Measurements from ENCODE around the gene LY6G5C. TPM values are rescaled to one million over a fixed set of nuclear protein-coding genes. Genes with fewer than 3 reads are reported as not detected.

LY6G5C gene
- total and polyA plus RNA-seq, 2 of the 13 experiments (the other 11 are each of a cell fraction or from before 2014, with no cell fraction given), result 0.33 to 0.55 TPM

GRCh38 chr6:31658158-31658688 is 22.6 kb downstream of the LY6G5C start:
- in situ Hi-C loops (cut with HindIII; ENCODE audit: extremely low pct_ligation_motif_present, low pct_unique_long_range_greater_than_20kb), result no loop called here
- BruUV-seq (replicated peaks), result no TSS peak
- WGBS (ENCODE audit: low lambda C conversion rate), result 55% methylated on average over 4 of the region's 4 CpGs
- no peak for FAIRE-seq
- CTCF ChIA-PET (ENCODE audit: low intra/inter-chr PET ratio, low total read pairs), result no interaction called here
- Histone ChIP-seq H2AFZ (ENCODE audit: low read length) (no peak overlapping the region), H3K4me2 (ENCODE audit: low read depth, low read length) (peak overlapping the region; percentile 100), H4K20me1 (ENCODE audit: insufficient read depth, low read length) (peaks cover 19% of the 10 kb centered on the region; the same call in 1 of the 2 replicates), H3K27ac (ENCODE audit: extremely low read length, insufficient read depth, low read length) (peak overlapping the region; percentile 73), H3K36me3 (replicated peaks in 1 of 2; ENCODE audit: control insufficient read depth in 1 of 2, insufficient read depth in 2 of 2, low read length in 2 of 2) (peaks cover 10 to 20% of the 10 kb centered on the region in 2 experiments), H3K27me3 (ENCODE audit: control insufficient read depth in 1 of 2, insufficient read depth in 2 of 2, low read length in 2 of 2) (no peaks in the 10 kb centered on the region; a peak in 2 of 5 replicates), H3K9me3 (ENCODE audit: low read length) (no peaks in the 10 kb centered on the region), H3K4me3 (replicated peaks in 1 of 3; ENCODE audit: insufficient read depth in 1 of 3, low read depth in 2 of 3, low read length in 3 of 3) (peak overlapping the region; percentile 56 to 78 (median 72)), H3K4me1 (ENCODE audit: insufficient read depth, low read length) (peaks cover 95% of the 10 kb centered on the region), H3K79me2 (ENCODE audit: insufficient read depth, low read length) (peaks cover 61% of the 10 kb centered on the region), H3K9ac (ENCODE audit: insufficient read depth, low read depth, low read length) (peak overlapping the region; percentile 72)
- POLR2A ChIA-PET, result interaction anchor here (0.9 to 7.9 kb wide), 14 partner anchors 11 to 207 kb away, joined by 3 to 104 read pairs (median 3); partner anchors contain the start of genes AIF1, HSPA1B, LY6G5B and NEU1
- intact Hi-C loops (cut with micrococcal nuclease; ENCODE audit: unreplicated experiment), result loop anchor here (10.0 kb wide), 1 partner anchor 113 kb away; the partner anchor contains the start of genes ATP6V1G2, DDX39B and NFKBIL1
- no peak for ATAC-seq
- no peak for DNase-seq (ENCODE audit: low spot score)
- TF ChIP-seq CENPBD1 (CRISPR knock-in tag; IDR thresholded peaks at IDR 0.05; ENCODE audit: borderline replicate concordance, low read depth) (0 out of 2 replicates have a peak, but pooled peaks have one; percentile 47), ZNF703 (CRISPR knock-in tag; IDR thresholded peaks at IDR 0.05; ENCODE audit: borderline replicate concordance) (no peak), MLX (CRISPR knock-in tag; IDR thresholded peaks at IDR 0.05) (no peak), FOXA1 (IDR thresholded peaks at IDR 0.05) (no peak), FOXA1 (CRISPR knock-in tag; IDR thresholded peaks at IDR 0.05) (no peak), ZGPAT (CRISPR knock-in tag; IDR thresholded peaks at IDR 0.05) (0 out of 2 replicates have a peak, but pooled peaks have one; percentile 25), GFI1 (CRISPR knock-in tag; IDR thresholded peaks at IDR 0.05; ENCODE audit: borderline replicate concordance) (no peak), ZNF207 (IDR thresholded peaks at IDR 0.05; ENCODE audit: borderline replicate concordance) (no peak), ZXDC (CRISPR knock-in tag; IDR thresholded peaks at IDR 0.05) (no peak), ZNF674 (CRISPR knock-in tag; IDR thresholded peaks at IDR 0.05; ENCODE audit: low read depth) (no peak), ZFAT (CRISPR knock-in tag; conservative IDR thresholded peaks at IDR 0.05) (no peak), XRCC5 (optimal IDR thresholded peaks at IDR 0.05; ENCODE audit: low read length) (no peak), TFE3 (CRISPR knock-in tag; IDR thresholded peaks at IDR 0.05) (no peak), ZFP36 (IDR thresholded peaks at IDR 0.05; ENCODE audit: borderline replicate concordance, low read depth, low read length, partially characterized antibody) (no peak), POLR2AphosphoS5 (IDR thresholded peaks at IDR 0.05; ENCODE audit: low read depth, low read length) (no peak), MAFK (conservative IDR thresholded peaks at IDR 0.05 in 1 of 2, IDR thresholded peaks at IDR 0.05 in 1 of 2; ENCODE audit: low read length in 2 of 2) (peak; percentile 83 to 85), GZF1 (CRISPR knock-in tag; IDR thresholded peaks at IDR 0.05) (0 out of 2 replicates have a peak, but pooled peaks have one; percentile 7), SRY (CRISPR knock-in tag; IDR thresholded peaks at IDR 0.05) (0 out of 2 replicates have a peak, but pooled peaks have one; percentile 51), PAF1 (CRISPR knock-in tag; IDR thresholded peaks at IDR 0.05) (peak; percentile 16; the same call in 1 of the 2 replicates)
